DND-41 (cell line): ENCODE data around the gene COX6A2.

ENCODE experiments used
- CTCF ChIP-seq: IDR thresholded peaks from 2 replicates; pipeline ENCODE4 v1.5.1; 2012; ENCODE audit warnings: borderline replicate concordance, low read length, moderate library complexity, mild to moderate bottlenecking; ENCODE audit not compliant: poor library complexity, severe bottlenecking; ENCODE audit errors: extremely low read depth
- EZH2 ChIP-seq: IDR thresholded peaks from 3 replicates; pipeline ENCODE4 v1.6.1; 2012; ENCODE audit warnings: borderline replicate concordance, low read depth, mild to moderate bottlenecking, moderate library complexity, low read length, inconsistent platforms; ENCODE audit not compliant: severe bottlenecking

- TF ChIP-seq CTCF, result no peak
- no peak for TF ChIP-seq EZH2
Measured at GRCh38 chr16:31429314-31429713, 1.2 kb upstream of the COX6A2 start.
